CD4-positive, alpha-beta T cell treated with Interferon alpha-2 for 1 hour (primary cell): ENCODE measurements around the gene CXXC5.

Experiments
- DNase-seq, 2 donors: peaks; one replicate each; pipeline ENCODE4 v3.0.0-alpha.2; 2020 to 2022

CXXC5 gene

DNA sequence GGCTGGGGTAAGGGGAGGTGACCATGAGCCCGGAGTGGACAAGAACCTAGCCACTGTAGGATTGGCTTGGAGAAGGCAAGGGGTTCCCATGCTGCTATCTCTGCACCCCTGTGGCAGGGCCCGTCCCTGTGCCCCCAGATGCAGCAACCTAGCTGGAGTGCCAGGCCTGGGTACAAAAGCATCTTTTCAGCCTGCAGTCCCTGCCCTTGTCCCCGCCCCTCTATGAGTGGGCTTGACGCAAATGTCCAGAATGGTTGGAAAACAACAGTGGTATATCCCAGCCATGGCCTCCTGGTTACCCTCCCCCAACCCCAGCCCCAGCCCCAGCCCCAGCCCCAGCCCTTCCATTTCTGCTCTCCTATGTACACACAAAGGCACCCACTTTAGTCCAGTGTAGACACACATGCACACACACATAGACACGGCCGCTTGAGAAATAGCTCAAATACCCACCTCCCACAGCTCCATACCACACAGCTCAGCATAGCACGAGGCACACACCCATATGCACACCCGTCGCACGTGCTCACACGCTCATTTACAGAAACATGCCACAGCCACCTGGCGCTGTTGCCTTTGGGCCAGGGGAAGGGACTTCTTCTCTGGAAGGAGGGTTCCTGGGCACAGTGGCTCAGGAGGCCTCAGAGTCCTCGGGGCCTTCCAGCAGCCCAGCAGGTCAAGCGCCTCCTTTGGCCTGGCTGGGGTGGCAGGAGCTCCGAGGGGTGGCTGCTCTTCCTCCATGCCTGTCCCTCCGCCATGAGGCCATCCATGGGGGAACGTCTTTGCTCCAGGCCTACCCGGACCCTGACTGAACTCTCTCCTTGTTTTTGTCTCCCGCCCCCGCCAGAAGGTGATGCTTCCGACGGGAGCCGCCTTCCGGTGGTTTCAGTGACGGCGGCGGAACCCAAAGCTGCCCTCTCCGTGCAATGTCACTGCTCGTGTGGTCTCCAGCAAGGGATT, 34.1 kb downstream of the CXXC5 start:
- no peak for DNase-seq

DNA sequence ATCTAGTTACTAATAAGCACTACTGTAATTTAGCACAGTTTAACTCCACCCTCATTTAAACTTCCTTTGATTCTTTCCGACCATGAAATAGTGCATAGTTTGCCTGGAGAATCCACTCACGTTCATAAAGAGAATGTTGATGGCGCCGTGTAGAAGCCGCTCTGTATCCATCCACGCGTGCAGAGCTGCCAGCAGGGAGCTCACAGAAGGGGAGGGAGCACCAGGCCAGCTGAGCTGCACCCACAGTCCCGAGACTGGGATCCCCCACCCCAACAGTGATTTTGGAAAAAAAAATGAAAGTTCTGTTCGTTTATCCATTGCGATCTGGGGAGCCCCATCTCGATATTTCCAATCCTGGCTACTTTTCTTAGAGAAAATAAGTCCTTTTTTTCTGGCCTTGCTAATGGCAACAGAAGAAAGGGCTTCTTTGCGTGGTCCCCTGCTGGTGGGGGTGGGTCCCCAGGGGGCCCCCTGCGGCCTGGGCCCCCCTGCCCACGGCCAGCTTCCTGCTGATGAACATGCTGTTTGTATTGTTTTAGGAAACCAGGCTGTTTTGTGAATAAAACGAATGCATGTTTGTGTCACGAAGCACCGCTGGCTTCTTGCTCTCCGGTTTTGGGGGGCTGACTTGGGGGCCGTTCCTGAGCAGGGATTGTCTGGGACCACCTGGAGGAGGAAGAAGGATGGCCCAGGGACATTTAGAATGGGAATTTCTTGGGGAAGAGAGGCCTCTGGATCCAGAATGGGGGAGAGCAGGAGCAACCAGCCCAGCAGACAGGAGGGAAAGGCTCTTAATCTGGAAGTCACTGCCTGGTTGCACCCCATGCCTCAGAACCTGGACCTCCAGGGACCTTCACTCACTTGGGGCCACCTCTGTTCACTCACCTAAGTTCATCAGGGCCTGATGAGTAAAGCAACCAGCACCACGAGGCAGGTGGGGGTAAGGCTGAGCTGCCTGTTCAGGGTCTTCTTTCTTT, 35.4 kb downstream of the CXXC5 start:
- DNase-seq = no peak

DNA sequence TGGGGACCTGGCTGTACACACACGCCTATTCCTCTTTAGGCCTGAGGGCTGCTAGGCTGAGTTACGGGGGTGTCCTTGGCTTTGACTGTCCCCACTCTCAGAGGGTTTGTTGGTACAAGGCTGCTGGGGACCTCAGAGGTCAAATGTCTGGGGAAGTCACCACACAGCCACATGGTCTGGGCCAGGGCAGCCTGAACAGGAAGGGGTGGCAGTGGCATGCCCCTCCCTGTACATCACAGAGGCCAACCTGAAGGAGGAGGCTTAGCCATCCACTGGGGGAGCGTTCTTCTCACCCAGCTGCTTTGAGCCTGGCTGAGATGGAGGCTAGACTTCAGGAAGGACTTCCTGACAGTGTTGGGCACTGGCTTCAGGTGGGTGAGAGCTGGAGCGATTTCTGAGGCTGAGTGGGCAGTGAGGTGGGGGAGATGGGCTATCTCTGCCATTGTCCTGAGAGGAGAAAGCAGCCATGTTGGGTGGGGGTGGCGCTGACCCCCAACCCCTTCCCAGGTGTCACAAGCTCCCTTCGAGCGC, 36.3 kb downstream of the CXXC5 start:
- DNase-seq = no peak

DNA sequence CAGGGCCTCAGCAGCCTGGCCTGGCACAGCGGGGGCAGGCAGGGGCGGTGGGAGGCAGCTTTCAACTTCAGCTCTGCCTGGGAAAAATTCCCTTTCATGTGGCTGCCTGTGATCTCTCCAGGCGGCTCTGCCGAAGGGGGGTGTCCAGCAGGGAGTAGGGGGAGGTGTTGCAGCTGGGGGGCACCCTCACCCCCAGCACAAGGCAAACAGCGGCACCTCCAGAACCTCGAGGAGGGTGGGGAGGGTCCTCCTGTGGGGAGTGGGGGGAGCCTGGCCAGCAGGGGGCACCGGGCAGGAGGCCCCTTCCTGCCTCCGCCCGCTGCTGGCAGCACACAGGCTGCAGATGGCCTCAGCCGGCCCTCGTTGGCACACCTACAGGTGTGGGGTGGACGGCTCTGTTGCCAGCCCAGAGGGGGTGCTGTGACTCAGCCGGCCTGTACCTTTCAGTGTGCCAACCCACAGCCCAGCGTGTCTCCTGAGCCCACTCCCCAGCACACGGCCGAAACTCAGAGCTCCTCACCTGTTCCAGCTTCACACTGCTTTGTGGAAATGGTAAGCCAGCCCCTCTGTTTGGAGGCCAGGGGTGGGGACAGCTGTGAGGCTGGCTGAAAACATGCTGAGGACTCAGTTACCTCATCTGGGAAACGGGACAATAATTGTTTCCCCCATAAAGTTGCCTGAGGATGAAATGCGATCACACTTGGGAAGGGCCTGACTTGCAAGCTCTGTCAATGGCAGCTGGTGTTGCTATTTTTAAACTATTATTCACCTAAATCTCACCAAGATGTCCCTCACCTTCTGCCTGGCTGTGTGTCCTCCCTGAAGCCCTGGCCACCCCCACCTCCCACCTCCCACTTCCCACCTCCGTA, 37.0 kb downstream of the CXXC5 start:
- no peak for DNase-seq

DNA sequence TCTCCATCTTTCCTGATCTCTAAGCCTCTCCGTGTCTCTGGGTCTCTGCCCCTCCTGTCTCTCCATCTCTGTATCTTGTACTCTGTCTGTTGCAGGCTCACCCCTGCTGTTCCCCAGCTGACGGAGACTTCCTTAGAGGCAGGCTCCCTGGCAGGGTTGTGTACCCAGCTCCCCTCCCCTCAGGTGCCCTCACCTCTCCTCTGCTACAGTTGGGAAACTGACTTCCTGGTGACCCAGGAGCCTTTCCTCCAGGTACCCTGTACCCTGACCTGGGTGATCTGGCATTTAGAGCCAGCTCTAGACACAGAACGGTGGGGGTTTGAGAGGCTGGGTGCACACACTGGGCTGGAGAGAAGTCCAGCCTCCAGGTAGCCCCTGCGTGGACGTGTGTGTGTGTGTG, 37.7 kb downstream of the CXXC5 start:
- DNase-seq = no peak

DNA sequence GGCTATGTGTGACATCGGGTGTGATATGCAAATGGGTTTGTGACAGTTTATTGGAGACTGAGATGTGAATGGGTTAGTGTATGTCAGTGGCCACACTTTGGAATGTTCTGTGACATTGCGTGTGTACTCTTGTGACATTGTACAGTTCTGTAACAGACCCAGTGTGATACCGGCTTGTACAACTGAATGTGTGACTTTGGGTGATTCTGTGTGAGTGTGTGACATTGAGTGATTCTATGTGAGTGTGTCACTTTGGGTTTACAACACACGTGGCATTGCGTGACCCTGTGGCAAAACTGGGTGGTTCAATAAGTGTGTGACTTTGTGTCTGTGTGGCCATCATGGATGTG, 38.2 kb downstream of the CXXC5 start:
- no peak for DNase-seq

DNA sequence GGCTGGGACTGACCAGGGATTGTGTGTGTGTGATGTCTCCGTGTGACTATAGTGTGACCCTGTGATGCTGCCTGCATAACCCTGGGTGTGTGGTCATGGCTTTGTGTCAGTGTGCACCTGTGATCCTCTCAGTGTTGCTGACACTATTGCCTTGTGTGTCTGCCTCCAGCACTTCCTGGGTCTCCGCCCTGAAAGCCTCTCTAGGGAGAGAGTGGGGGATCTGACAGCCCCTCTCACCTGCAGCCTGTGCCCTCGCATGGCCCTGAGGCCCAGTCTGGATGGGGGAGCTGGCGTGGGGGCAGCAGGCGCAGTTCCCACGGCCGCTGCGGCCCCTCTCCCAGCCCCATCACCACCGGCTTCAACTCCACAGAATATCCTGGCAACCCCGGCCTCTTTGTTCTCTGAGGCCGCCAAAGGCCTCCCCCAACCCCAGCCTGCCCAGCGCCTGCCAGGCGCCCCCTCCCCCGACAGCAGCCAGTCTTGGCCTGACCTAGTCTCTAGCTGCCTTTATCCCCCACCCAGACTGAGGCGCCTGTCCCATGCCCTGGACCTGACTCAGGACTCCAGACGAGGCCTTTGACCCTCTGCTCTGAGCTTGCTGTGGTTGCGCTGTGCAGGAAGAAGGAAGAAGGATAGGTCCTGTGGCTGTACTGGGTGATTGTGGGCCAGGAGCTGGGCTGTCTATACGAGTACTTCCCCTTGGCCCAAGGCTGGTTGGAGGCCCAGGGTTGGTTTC, 38.7 kb downstream of the CXXC5 start:
- no peak for DNase-seq

DNA sequence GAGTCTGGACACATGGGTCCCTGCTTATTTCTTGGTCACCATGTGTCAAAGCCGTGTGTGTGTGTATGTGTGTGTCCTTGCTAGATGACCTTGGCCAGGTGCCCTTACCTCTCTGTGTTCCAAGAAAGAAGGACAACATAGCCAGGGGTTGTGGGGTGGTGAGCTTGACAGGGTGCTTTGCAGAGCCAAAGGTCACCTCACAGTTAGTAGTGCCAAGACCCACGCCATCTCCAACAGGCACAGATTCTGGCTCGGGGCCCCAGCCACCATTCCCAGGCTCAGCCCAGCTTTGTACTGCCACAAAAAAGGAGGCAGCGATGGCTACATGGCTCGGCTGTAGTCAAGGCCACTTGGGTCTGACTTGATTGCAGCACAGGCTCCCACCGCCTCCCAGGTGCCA, 39.5 kb downstream of the CXXC5 start:
- DNase-seq = no peak

DNA sequence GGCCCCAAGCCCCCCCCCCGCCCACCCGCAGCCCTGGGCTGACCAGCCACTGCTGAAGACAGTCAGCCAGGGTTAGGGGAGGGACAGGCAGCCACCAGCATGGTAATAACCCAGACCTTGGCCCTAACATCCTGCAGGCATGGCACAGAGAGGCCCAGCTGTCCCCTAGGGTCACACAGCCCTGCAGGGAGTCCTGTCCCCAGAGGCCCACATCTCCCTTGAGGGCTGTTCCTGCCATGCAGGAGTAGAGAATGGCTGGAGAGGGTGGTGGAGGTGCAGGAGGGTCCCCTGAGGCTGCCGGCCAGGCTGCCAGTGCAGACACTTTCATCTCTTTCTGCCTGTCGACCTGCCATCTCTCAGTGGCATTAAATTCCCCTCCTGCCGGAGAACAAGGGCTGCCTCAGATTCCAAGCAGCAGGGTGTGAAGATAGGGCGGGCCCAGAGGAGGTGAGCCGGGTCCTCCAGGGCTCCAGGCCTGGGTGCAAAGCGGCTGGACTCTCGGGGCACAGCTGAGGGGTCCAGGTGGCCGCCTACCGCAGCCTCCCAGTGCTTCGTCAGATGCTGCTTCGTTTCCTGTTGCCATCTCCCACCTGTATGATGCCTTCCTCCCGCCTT, 40.0 kb downstream of the CXXC5 start:
- no peak for DNase-seq

DNA sequence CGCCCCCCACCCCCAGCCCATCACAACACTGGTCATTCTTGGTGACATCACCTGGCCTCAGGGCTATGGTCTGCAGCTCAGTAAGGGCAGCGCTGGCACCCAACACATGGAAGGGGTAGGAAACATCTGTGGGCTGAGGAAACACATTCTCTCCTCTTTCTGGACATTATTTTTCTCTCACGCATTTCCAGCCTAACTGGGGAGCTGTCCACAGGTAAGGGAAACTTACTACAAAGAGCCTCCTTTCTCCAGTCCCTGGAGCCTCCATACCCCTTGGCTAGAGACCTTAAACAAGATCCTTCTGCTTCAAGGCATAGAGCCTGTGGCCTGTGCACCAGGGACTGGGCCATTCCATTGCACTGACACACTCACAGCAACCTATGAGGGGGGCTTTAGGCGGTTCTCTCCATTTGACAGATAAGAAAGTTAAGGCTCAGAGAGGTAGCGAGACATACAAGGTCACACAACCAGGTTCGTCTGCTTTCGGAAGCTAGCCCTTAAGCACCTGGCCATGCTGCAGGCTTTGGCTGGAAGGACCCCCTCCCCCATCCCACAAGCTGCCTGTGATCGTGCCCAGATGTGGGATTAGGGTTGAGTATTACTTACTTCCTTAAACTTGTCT, 40.7 kb downstream of the CXXC5 start:
- no peak for DNase-seq

DNA sequence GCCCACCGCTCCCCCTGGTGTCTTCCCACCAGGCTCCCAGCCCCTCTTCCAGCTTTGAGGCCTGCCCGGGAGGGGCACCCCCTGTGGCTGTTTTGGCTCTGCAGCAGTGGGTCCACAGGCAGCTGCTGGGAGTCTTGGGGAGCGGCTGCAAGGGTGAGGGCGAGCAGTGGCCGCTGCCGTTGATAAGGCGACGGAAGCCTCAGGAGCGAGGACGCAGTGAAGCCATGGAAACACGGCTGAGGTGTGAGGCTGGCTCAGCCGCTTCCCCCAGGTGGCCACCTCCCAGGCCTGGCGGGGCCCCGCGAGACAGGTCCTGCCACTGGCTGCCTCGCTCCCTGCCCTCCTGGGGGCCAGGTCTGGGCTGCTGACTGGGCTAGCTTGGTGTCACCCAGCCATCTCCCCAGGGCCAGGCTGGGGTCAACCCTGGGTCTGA, 41.5 kb downstream of the CXXC5 start:
- DNase-seq = no peak

DNA sequence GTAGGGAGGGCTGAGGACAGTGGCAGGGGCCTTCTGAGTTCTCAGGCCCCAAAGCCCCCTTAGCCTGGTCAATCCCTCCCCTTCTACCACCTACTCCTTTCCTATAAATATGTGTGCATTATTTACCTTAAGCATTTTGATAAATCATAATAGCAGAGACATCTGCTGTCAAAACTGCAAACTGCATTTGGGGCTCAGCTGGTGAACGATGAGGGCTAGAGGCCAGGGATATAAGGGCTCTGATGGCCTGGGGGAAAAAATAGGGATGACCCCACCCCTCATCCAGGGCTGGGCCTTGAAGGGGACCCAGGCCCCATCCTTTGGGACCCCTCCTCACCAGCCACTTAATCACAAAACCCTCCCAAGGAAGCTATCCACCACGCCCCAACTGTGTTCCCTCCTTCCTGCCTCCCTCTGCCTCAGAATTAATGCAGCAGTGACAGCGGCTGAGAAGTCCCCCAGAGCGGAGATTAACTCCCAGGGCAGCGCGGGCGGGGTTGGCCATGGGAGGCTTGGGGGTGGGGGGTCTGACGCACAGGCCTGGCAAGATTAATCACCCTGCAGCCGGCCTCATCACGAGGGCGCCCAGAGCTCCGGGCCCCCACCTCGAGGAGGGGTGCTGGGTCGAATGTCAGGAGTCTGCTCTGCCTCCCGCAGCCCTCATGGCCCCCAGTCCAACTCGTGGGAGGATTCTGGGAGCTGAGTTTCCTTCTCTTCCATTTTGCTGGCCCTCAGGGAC, 42.1 kb downstream of the CXXC5 start:
- peak in 1 of 2 donors; percentile 55 for DNase-seq

DNA sequence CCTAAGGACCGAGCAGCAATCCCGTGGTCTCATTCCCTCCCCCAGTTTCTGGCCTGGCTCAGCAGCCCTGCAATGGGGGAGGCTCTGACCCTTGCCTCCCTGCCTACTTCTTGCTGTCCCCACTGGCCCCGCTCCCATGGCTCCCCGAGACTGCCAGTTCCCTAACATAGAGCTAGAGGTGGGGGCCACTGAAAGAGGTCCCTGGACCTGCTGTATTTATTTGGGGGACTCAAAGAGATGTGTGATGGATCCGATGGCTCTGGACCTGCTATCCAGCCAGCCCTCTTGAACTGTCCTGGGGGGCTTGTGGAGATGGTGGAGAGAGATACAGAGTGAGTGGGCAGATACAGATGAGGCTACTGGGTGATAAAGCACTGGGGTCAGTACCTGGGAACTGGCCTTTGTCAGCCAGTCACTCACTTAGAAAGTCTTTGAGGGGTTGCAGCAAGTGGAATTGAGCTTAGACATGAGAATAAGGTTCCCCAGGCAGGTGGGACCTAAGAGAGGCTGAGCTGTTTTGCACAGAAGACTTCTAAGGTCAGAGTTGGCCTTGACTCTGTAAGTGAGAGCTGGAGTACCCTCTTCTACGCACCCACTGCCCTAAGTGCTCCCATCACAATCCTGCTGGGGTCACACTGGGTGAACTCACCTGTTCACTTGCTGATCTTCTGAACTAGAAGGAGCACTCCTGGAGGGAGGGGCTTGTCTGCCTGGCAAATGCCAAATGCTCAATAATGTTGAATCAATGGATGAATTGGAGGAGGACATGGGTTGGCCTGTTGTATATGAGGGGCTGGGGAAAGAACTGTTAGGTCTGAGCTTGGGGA, 42.9 kb downstream of the CXXC5 start:
- no peak for DNase-seq

DNA sequence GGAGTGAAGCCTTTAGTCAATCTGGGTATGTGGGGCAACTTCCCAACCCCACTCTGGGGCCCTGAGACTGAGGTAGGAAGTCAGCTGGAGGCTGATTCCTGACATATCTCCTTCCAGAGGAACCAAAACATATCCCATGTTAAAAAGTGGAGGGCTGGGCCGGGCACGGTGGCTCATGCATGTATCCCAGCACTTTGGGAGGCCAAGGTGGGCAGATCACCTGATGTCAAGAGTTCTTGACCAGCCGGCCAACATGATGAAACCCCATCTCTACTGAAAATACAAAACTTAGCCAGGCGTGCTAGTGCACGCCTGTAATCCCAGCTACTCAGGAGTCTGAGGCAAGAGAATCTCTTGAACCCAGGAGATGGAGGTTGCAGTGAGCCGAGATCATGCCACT, 44.0 kb downstream of the CXXC5 start:
- no peak for DNase-seq

DNA sequence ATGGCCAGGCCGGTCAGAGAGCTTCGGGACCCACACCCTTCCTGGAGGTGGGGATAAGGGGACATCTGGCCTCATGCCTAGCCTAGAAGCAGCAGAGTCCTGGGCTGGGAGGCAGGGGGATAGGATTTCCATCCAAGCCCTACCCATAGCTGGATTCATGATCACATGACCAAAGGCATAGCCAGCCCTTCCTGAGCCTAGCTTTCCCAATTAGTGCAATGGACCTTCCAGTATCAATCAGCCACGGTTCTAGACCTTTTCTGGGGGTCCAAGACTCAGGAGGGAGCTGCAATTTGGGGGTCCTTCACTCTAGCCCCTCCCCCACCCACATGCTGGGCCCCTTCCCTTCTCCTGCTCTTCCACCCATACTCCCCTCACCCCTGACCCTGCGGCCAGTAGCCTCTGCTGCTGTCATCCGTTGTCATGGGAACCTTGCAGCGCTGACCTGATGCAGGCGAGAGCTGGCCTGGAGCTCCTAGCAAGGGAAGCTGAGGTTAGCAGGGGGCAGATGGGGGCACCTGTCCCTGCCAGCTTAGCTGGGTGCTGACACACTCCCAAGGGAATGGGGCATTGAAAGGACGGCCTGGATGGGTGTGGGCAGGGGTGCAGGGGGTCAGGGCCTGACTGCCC, 44.6 kb downstream of the CXXC5 start:
- no peak for DNase-seq

DNA sequence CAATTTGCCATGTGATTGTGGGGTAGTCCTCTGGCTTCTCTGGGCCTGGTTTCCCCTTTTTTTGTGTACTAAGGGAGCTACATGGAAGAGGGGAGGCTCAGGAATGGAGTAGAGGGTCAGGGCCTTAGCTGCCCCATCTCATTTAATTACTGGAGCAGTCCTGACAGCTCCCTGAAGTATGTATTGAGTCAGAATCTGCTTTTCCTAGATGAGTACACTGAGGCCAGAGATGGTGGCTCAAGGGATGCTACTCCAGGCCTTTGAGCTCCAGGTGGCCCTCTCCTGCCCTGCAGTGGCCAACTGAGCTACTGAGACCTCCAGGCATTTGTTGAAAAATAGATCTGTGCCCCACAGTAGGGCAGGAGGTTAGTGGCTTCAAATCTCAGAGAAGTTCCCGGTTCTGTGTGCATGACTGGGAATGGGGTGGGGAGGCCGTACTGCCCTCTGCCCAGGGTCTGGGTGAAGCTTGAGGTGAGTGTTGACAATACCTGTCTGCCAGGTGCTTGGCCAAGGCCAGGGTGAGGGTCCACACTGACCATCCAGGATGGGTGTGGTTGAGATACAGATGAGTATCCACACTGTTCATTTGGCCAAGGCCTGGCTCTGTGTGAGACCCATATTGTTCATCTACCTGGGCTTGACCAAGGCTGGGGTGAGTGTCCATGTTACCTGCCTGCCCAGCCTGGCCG, 45.7 kb downstream of the CXXC5 start:
- no peak for DNase-seq

DNA sequence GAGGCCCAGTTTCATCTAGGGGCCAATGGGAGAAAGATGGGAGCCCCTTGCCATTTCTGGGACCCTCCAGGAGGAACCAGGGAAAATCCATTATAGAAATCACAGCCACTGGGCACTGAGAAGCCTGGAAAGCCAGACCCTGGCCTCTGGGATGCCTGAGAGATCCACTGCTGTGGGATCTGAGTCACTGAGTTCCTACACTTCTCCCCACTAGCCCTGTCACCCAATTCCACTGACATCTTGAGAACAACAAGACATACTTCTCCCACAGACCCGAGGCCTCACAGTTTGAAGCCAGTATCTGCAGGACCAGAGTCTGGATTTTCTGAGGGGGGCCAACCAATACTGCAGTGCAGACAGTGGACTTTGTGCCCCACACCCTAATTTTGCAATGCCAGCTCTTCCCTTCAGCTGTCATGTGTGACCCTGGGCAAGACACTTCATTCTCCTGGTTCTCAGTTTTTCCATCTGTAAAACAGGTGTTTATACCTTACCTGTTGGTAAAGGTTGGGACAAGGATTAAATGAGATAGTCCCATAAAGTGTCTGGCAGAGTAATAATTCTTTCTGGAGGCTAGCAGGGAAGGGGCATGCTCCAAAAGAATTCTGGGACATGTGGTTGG, 46.5 kb downstream of the CXXC5 start:
- DNase-seq = no peak
